GM19025 (cell line): ENCODE data around the gene GABARAP.
"Not testable (repeated sequence)": the region's sequence is repeated elsewhere in the genome, so short reads cannot be mapped to it uniquely, and the experiment has no call there.

Experiments used
- ATAC-seq: cut with Tn5 transposase; IDR thresholded peaks from one replicate; pipeline ENCODE4 v1.9.1; 2021; ENCODE audit warnings: mild to moderate bottlenecking, low read depth, moderate library complexity; ENCODE audit not compliant: unreplicated experiment

Gene GABARAP

GRCh38 chr17:7261379-7262191 lies 19.3 kb upstream of the GABARAP start:
- no peak for ATAC-seq

- ATAC-seq: no peak
Measured at GRCh38 chr17:7260651-7261378, 18.6 kb upstream of the GABARAP start.

GRCh38 chr17:7260151-7260550 lies 17.9 kb upstream of the GABARAP start:
- ATAC-seq: no peak

GRCh38 chr17:7259555-7259889 lies 17.3 kb upstream of the GABARAP start:
- no peak for ATAC-seq

GRCh38 chr17:7258731-7259554 lies 16.7 kb upstream of the GABARAP start:
- ATAC-seq: no peak

GRCh38 chr17:7256766-7257456 lies 14.7 kb upstream of the GABARAP start:
- no peak for ATAC-seq

- ATAC-seq: no peak
Measured at GRCh38 chr17:7254511-7254910, 12.3 kb upstream of the GABARAP start.

- no peak for ATAC-seq
Measured at GRCh38 chr17:7253082-7253481, 10.8 kb upstream of the GABARAP start.

- ATAC-seq: peak; percentile 27
Measured at GRCh38 chr17:7252176-7253043, 10.2 kb upstream of the GABARAP start, which contains the start of gene ELP5. Gene ELP5, plus strand, starts transcription at chr17:7252215. Its CDS starts 336 bp downstream, at chr17:7252551.

- peak; percentile 89 for ATAC-seq
Measured at GRCh38 chr17:7251661-7252175, 9.5 kb upstream of the GABARAP start, which contains the start of gene CTDNEP1. Gene CTDNEP1, minus strand, starts transcription at chr17:7251734. Its CDS starts 438 bp downstream, at chr17:7251296.

- no peak for ATAC-seq
Measured at GRCh38 chr17:7250695-7251627, 8.7 kb upstream of the GABARAP start.

- ATAC-seq: no peak
Measured at GRCh38 chr17:7249830-7250229, 7.6 kb upstream of the GABARAP start.

GRCh38 chr17:7249214-7249613 lies 7.0 kb upstream of the GABARAP start:
- no peak for ATAC-seq

- no peak for ATAC-seq
Measured at GRCh38 chr17:7248796-7249195, 6.5 kb upstream of the GABARAP start.

GRCh38 chr17:7246779-7247178 lies 4.5 kb upstream of the GABARAP start:
- no peak for ATAC-seq

GRCh38 chr17:7243838-7244237 lies 1.6 kb upstream of the GABARAP start:
- not testable (repeated sequence) for ATAC-seq

GRCh38 chr17:7243453-7243729 lies 1.1 kb upstream of the GABARAP start:
- no peak for ATAC-seq

- ATAC-seq: peak; percentile 49
Measured at GRCh38 chr17:7242717-7243452, 636 bp upstream of the GABARAP start.
